Stromal cell of bone marrow (primary cell): ENCODE results near the gene C1orf198.
A peak's percentile ranks its signal among the peaks of the same experiment; 100 is the strongest.

Experiments
- DNase-seq: peaks from one replicate; pipeline ENCODE4 v3.0.0-alpha.2; 2012; ENCODE audit warnings: low read depth

C1orf198 gene, protein sequence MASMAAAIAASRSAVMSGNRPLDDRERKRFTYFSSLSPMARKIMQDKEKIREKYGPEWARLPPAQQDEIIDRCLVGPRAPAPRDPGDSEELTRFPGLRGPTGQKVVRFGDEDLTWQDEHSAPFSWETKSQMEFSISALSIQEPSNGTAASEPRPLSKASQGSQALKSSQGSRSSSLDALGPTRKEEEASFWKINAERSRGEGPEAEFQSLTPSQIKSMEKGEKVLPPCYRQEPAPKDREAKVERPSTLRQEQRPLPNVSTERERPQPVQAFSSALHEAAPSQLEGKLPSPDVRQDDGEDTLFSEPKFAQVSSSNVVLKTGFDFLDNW

DNA sequence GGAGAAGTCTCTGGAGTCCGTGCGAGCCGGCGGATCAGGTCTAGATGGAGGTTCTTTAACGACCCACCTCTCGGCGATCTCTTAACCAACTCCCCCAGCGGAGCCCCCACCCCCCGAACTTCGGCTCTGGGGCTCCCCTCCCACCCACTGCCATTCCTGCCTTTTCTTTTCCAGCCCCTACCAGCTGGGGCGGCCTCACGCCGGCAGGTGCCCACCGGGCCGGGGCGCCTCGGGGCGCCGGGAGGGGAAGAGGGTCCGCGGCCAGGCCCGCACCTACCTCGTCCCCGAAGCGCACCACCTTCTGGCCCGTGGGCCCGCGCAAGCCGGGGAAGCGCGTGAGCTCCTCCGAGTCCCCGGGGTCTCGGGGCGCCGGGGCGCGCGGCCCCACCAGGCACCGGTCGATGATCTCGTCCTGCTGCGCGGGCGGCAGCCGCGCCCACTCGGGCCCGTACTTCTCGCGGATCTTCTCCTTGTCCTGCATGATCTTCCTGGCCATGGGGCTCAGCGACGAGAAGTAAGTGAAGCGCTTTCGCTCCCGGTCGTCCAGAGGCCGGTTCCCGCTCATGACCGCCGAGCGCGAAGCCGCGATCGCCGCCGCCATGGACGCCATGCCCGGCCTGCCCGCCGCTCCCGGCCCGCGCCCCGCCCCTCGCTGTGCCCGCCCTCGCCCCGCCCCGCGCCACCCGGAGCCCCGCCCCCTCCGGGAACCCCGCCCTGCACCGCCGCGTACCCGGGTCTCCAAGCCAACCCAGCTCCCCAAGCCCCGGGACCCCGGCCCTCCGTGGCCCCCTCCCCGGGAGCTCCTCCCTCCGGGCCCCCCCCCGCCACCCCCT lies at the start of gene C1orf198:
Gene C1orf198, minus strand, starts transcription at position 619 of the 833 bp plus-strand sequence. Its CDS starts 9 bp downstream, at position 610.
- DNase-seq = no peak

DNA sequence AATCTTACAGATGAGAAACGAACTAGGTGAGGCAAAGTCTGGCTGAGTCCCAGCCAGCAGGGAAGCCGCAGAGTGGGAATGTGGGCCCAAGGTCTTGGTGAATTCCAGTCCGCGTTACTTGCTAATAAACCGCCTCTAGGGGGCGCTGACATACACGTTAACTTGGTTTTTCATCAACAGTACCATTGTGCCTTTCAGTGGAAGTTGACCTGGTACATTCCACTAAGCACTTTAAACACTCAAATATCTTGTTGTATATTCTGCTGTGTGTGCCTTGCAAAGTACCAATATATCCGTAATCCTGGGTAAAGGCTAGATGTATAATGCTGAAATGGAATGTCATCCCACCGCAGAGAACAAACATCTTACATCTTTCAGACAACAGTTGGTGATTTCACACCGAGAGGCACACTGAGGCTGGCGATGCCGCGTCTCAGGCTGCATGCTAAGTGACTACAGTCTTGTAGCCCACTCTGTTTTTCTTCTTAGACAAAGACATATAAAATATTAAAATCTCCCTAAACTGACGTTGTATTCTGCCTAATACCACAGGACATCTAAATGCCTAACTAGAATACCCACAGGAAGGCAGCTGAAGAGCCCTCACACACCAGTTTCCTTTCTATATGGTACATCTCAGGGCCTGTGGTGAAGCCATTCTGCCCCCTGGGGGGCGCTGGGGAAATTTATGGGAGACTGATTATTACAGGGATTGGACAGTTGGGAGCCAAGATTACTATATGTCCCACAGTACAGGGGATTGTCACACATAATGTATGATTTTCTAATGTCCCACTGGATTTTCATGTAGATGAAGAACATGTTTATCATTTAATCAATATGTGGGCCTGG lies 49.2 kb upstream of the C1orf198 start:
- peak; percentile 53 for DNase-seq

DNA sequence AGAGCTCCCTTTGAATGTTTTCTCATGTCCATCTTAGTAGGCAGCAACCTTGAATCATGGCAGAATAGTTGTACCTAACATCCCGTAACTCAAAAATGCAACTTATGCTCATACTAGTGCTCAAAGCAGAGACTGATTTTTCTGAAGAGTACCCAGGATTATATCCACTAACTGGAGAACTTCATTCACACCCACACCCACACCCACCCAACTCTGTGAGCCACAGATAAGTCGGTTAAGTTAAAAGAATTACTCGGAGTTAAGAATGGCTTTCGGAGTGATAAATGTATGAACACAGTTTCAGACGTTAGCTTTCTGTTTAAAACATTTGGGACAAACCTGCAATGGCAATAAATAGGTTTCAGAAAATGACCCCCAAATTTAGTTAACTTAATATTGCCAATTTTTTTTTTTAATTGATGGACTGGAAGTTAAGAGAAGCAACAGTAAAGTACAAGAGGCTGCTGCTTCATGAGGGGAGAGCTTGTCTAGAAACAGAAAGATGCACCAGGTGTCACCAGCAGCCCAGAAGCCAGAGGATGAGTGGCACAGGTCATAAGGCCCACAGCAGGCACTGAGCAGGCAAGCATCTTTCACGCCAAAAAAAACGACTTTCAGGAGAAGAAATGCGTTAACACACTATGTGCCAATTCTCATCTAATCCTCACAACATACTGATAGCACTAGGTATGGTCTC lies 48.4 kb upstream of the C1orf198 start:
- DNase-seq = no peak

DNA sequence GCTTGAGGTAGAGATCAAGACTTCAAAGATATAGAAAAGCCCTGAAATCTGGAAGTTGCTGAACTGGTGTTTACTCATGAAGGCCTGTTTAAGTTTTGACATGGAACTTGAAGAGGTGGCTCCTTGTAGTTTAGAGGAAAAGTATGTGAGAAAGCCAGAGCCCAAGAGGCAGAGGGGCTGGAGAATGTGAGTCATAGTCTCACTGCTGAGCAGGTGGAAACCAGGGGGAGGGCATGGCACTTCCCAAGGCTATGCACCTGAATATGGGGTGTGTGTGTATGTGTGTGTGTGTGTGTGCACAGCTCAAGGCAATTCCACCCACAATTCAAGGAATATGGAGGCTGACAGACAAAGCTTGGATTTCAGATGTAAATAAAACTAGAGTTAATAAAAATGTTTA lies 46.8 kb upstream of the C1orf198 start:
- no peak for DNase-seq

- peak; percentile 54 for DNase-seq
Measured at GRCh38 chr1:230913496-230913895, 45.2 kb upstream of the C1orf198 start.

- no peak for DNase-seq
Measured at GRCh38 chr1:230910755-230911117, 42.4 kb upstream of the C1orf198 start.

GRCh38 chr1:230909974-230910754 lies 41.8 kb upstream of the C1orf198 start:
- no peak for DNase-seq

GRCh38 chr1:230907472-230908205 lies 39.3 kb upstream of the C1orf198 start:
- DNase-seq = no peak

- DNase-seq = no peak
Measured at GRCh38 chr1:230906226-230906625, 37.9 kb upstream of the C1orf198 start.

DNA sequence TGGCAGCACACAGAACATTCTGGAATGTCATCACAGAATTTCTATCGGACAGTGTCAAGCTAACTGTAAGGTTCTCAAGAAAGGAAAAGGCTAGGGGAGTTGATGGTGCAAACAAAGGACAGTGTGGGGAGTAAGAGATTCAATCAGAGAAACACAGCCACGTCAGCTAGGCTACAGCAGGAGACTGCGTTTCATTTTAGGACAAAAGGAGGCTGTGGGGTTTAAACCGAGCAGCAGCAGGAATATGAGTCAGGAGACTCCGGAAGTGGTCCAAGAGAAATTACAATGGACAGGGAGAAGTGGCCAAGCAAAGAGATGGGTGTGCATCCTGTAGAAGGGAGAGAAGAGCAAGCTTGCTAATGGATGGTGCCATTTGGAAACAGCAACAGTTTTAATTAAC lies 37.4 kb upstream of the C1orf198 start:
- peak; percentile 30 for DNase-seq

DNA sequence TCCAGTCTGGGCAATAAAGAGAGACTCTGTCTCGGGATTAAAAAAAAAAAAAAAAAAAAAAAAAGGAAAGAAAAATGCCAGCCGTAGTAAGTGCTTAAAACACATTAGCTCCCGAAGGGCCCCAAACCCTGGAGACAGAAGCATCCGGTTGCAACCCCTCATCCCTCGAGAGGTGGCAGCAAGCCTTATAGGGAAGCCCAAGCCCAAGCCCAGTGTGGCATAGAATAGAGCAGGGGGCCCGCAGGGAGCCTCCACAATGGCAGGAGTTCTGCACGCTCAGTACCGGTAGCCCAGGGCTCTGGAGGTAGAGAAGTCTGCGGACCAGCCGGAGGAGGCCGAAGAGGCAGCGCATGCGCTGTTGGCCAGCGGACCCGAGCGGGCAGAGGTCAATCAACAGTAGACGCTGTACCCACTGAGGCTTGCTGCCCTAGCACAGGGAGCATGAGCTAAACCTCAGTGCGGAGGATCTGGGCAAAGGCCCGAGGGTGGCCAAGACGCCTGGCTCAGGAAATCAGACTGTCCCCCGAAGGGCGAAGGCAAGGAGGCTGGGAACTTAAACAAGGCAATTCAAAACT lies 34.1 kb upstream of the C1orf198 start:
- no peak for DNase-seq

- DNase-seq = no peak
Measured at GRCh38 chr1:230901671-230902070, 33.4 kb upstream of the C1orf198 start.

- no peak for DNase-seq
Measured at GRCh38 chr1:230900984-230901383, 32.7 kb upstream of the C1orf198 start.

- DNase-seq = peak; percentile 61
Measured at GRCh38 chr1:230899841-230900251, 31.5 kb upstream of the C1orf198 start.

GRCh38 chr1:230898748-230899147 lies 30.4 kb upstream of the C1orf198 start:
- DNase-seq = no peak

DNA sequence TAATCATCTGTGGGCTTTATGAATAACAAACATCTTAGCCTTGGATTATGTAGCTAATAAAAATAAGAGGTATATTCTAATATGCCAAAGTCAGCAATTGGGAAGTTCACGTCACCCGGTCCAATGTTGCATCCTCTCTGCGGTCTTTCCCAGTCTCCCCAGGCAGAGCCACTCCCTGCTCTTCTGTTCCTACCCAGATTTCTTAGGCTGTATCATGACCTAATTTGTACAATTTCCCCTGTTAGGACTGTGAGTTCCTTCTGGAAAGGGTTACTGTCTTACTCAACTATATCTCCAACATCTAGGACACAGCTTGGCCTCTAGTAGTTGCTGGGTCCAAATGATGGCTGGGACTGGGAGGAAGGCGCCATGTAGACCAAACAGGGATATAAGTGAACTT lies 29.8 kb upstream of the C1orf198 start:
- DNase-seq = no peak

GRCh38 chr1:230896779-230897178 lies 28.5 kb upstream of the C1orf198 start:
- no peak for DNase-seq

DNA sequence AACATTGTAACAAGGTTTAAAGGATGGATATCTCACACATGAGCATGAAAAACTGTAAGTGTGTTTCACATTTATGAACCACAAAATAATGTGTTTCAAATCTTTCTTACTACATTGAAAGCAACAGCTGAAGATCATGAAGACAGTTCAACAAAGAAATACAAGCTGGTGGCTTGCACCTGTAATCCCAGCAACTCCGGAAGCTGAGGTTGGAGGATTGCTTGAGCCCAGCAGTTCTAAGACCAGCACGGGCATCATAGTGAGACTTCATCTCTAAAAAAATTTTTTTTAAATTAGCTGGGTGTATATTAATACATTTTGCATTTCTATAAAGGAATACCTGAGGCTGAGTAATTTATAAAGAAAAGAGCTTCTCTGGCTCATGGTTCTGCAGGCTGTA lies 27.1 kb upstream of the C1orf198 start:
- no peak for DNase-seq

- no peak for DNase-seq
Measured at GRCh38 chr1:230894664-230895063, 26.3 kb upstream of the C1orf198 start.

DNA sequence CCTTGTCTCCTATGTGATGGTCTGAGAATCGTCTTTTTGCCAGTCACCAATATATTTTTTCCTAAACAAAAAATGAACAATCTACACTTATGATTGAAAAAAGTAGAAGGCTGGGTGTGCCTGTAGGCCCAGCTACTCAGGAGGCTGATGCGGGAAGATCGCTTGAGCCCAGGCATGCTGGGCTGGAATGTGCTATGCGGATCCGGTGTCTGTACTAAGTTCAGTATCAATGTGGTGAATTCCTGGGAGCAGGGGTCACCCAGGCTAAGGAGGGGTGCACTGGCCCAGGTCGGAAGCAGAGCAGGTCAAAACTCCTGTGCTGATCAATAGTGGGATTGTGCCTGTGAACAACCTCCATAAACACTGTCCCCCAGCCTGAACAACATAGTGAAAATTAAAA lies 25.7 kb upstream of the C1orf198 start:
- no peak for DNase-seq
